SJSA1 (cell line): Measurements from ENCODE around the gene FAM120C. TPM values are rescaled to one million over a fixed set of nuclear protein-coding genes. Genes with fewer than 3 reads are reported as not detected.
A peak's percentile ranks its signal among the peaks of the same experiment; 100 is the strongest.

Experiments
- DNase-seq, 2 experiments: peaks; one replicate each; pipeline ENCODE4 v3.0.0-alpha.2; 2015 to 2020; ENCODE audit warnings: low spot score in 2 of 2, low read depth in 1 of 2
- H3K27ac ChIP-seq: fragments of 250-450 bp; sonication (Bioruptor Pico); 2 replicates; pipeline ENCODE4 v1.5.1; 2020; ENCODE audit warnings: mild to moderate bottlenecking, moderate library complexity
- H3K27me3 ChIP-seq: fragments of 250-450 bp; sonication (Bioruptor Pico); replicated peaks from 2 replicates; pipeline ENCODE4 v1.5.1; 2020; ENCODE audit warnings: mild to moderate bottlenecking, moderate library complexity
- H3K36me3 ChIP-seq: fragments of 250-450 bp; sonication (Bioruptor Pico); 2 replicates; pipeline ENCODE4 v1.5.1; 2020; ENCODE audit warnings: mild to moderate bottlenecking
- H3K4me1 ChIP-seq: fragments of 250-450 bp; sonication (Bioruptor Pico); replicated peaks from 2 replicates; pipeline ENCODE4 v1.6.1; 2021; ENCODE audit warnings: mild to moderate bottlenecking
- H3K4me3 ChIP-seq: fragments of 250-450 bp; sonication (Bioruptor Pico); 2 replicates; pipeline ENCODE4 v1.5.1; 2020; ENCODE audit warnings: mild to moderate bottlenecking
- H3K9me3 ChIP-seq: fragments of 250-450 bp; sonication (Bioruptor Pico); replicated peaks from 2 replicates; pipeline ENCODE4 v1.5.1; 2020; ENCODE audit warnings: mild to moderate bottlenecking
- total RNA-seq: library from RNA; depleted of rRNA; stranded (reverse); fragments of >200 nt; shearing (Covaris generic); gene quantifications from 2 replicates; pipeline ENCODE4 v1.2.3, GENCODE V29; 2014; rRNA removed

The FAM120C gene, protein sequence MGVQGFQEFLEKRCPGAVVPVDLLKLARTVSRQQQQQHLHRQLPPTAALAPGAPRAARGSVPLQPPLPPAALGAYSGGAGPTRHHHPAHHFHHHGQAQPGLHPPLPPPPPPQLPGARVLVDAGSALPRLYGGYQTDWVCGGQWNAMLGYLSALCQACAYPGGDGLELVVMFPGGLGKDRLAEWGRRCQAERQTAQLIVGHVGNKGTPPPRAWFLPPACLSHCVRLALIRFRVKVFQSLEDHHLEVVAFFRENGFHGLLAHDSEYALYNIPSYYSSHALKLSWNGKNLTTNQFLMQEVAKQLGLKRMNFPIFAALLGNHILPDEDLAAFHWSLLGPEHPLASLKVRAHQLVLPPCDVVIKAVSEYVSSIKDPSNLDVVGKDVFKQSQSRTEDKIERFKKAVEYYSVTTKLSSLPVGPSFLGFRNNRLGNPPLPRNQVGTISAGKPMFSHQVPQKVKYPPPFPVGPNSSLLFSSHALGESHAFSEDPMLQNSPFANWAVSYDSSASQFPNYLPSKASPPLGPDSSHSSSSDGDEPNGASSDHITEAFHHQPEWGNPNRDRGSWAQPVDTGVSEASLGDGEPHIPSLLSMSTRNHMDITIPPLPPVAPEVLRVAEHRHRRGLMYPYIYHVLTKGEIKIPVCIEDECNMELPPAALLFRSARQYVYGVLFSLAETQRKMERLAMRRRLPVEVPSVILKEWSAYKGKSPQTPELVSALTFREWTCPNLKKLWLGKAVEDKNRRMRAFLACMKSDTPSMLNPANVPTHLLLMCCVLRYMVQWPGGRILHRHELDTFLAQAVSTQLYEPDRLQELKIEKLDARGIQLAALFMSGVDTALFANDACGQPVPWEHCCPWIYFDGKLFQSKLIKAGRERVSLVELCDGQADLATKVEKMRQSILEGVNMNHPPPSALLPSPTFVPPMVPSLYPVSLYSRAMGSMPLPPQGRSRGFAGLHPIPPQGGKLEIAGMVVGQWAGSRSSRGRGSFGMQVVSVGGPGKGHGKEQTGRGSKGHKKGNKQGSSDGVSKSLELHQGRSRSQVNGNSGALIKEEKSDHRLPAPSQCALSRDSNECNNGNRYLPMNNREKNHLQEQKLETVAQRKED
- 2.1 and 4.4 TPM in 2 replicates for total RNA-seq

DNA sequence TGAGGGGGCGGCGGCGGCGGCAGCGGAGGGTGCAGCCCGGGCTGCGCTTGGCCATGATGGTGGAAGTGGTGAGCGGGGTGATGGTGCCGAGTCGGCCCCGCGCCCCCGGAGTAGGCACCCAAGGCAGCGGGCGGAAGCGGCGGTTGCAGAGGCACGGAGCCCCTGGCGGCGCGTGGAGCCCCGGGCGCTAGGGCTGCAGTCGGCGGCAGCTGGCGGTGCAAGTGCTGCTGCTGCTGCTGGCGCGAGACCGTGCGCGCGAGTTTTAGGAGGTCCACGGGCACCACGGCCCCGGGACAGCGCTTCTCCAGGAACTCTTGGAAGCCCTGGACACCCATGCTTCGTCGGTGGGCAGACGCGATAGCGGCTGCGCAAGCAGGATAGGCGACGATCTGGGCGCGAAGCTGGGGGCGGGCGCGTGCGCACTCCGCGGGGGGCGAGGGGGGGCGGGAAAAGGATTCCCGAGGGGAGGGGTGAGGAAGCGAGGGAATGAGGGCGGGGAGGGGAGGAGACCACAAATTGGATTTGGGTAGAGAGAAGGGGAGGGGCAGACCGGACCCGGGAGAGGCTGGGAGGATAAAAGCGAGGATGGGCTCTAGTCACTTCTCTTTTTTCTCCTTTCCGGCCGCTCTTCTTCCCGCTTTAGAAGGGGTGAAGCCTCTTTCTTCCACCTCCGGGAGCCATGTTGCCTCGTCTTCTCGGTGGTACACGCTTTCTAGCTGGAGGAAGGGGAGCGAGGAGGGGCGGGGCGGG lies at the start of gene FAM120C:
FAM120C (minus strand) TSS at position 391 of the 750 bp plus-strand sequence; CDS start at position 335, 56 bp downstream.
- H3K27me3 ChIP-seq, result no peaks in the 10 kb centered on the region
- H3K9me3 ChIP-seq, result no peaks in the 10 kb centered on the region
- peak; percentile 78 to 81 for DNase-seq
- peaks cover 32% of the 10 kb centered on the region for H3K4me1 ChIP-seq
- H3K4me3 ChIP-seq, result peak within 1 kb of the TSS; percentile 58
- peak within 1 kb of the TSS; percentile 46 for H3K27ac ChIP-seq
- peaks cover 5% of the 10 kb centered on the region; the same call in 1 of the 2 replicates for H3K36me3 ChIP-seq

DNA sequence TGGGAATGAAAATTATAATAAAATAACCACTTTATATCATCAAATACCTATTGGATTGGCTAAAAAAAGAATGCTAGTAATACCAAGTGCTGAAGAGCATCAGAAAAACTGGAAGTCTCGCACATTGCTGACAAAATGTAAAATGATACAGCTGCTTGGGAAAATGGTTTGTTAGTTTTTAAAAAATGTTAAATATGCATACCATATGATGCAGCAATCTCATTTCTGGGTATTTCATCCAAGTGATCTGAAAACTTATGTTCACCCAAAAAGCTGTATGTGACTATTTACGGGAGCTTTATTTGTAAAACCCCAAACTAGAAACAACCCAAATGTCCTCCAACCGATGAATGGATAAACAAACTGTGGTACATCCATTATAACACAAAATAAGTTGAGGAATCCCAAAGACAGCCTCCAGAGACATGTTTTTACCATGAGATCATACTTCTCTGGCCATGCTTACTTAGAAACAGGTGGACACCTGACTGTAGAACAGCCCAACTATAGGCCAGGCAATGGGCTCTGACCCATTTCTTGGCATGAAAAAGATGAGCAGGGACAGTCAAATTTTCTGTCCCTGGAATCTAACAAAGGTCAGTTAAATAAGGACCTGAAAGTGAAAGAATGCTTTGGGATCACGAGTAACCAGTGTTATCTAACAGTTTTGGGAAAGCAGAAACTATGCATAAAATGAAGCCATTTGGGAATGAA lies 47.5 kb upstream of the FAM120C start:
- no peaks in the 10 kb centered on the region for H3K36me3 ChIP-seq
- H3K4me3 ChIP-seq, result no peak overlapping the region
- H3K9me3 ChIP-seq, result no peaks in the 10 kb centered on the region
- DNase-seq, result no peak
- no peaks in the 10 kb centered on the region for H3K4me1 ChIP-seq
- no peak overlapping the region for H3K27ac ChIP-seq
- H3K27me3 ChIP-seq, result no peaks in the 10 kb centered on the region

DNA sequence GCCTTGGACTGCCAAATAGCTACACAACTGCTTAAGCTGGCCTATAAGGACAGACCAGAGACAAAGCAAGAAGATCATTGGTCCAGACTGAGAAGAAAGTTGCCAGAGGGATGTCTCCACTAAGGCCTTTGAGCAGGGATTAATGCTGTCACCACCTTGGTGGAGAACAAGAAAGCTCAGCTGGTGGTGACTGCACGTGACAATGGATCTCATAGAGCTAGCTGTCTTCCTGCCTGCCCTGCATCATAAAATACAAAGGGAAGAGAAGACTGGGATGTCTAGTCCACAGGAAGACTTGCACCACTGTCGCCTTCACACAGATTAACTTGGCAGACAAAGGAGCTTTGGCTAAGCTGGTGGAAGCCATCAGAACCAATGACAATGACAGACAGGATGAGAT lies 40.5 kb upstream of the FAM120C start:
- Histone ChIP-seq H3K27ac (no peak overlapping the region), H3K9me3 (no peaks in the 10 kb centered on the region), H3K27me3 (no peaks in the 10 kb centered on the region), H3K4me3 (no peak overlapping the region), H3K36me3 (no peaks in the 10 kb centered on the region), H3K4me1 (no peaks in the 10 kb centered on the region)
- DNase-seq, result no peak

DNA sequence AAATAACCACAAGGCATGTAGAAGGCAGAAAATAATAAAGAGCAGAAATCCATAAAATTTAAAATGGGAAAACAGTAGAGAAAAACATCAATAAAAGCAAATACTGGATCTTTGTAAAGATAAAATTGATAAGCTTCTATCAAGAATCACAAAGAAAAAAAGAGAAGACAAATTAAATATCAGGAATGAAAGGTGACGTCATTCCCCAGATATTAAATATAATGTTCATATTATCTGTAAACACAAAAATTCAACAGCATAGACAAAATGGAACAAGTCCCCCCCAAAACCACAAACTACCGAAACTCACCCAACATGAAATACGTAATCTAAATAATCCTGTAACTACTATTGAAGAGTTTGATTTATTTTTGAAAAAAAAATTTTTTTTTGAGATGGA lies 30.5 kb upstream of the FAM120C start:
- Histone ChIP-seq H3K9me3 (no peaks in the 10 kb centered on the region), H3K27ac (no peak overlapping the region), H3K4me1 (peaks cover 5% of the 10 kb centered on the region), H3K4me3 (no peak overlapping the region), H3K27me3 (no peaks in the 10 kb centered on the region), H3K36me3 (no peaks in the 10 kb centered on the region)
- no peak for DNase-seq

DNA sequence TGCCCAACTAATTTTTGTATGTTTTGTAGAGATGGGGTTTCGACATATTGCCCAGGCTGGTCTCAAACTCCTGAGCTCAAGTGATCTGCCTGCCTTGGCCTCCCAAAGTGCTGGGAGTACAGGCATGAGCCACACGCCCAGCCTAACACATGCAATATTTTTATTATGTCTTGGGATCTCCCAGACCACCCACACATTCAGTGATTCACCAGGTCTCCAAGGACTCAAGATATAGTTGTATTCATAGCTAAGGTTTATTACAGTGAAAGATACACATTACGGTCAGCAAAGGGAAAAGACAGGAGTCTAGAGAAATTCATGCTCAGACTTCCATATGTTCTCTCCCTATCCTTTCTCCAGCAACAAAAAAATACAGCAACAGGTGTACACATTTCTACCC lies 25.5 kb upstream of the FAM120C start:
- no peak overlapping the region for H3K4me3 ChIP-seq
- H3K27me3 ChIP-seq, result no peaks in the 10 kb centered on the region
- H3K4me1 ChIP-seq, result peaks cover 8% of the 10 kb centered on the region
- no peaks in the 10 kb centered on the region for H3K36me3 ChIP-seq
- peak overlapping the region; percentile 22; the same call in 1 of the 2 replicates for H3K27ac ChIP-seq
- H3K9me3 ChIP-seq, result no peaks in the 10 kb centered on the region
- DNase-seq, result peak; percentile 54 to 57

DNA sequence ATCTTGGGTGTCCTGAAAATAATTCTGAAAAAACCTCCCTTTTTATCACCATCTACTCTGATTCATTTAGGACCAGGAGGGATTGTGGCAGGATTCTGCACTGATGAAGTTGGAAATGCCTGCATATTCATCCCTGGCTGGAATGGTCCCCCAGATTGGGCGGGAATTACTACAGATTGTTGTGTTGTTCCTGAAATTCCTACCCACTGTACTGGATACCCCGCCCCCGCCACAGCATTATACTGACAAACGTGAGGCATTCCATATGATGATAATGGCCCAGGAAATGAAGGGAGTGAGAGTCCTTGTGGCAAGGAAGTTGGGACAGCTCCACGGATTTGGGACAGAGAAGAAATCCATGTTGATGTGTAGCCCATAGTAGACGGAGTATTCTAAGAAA lies 15.2 kb upstream of the FAM120C start:
- no peaks in the 10 kb centered on the region for H3K36me3 ChIP-seq
- H3K27ac ChIP-seq, result no peak overlapping the region
- H3K27me3 ChIP-seq, result no peaks in the 10 kb centered on the region
- no peaks in the 10 kb centered on the region for H3K4me1 ChIP-seq
- no peak overlapping the region for H3K4me3 ChIP-seq
- DNase-seq, result no peak
- no peaks in the 10 kb centered on the region for H3K9me3 ChIP-seq

DNA sequence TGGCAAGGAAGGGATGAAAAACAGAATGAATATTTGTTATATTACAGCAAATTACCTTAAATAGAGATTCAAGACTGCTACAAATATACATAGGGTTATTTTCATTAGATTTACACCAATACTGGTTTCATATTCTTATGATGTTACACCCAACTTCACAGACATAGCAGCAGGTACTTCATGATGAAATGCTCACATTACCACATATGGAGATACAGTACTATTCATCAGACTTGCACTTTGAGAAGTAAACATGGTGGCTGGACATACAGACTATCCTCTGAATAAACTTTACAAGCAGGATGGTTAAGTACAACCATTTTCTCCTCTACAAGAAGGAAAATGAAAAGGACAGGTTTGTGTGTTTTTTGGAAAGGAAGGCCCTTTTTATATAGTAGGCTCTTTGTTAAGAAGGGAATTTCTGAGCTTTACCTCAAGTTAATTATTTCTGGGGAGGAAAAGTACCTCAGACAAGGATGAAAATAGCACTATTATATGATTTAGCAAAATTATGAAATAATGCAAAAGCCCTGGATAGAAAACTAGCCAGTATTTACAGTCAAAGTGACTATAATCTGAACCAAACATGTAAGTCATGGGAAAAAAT lies 12.0 kb upstream of the FAM120C start:
- Histone ChIP-seq H3K36me3 (no peaks in the 10 kb centered on the region), H3K27ac (no peak overlapping the region), H3K4me3 (no peak overlapping the region), H3K4me1 (no peaks in the 10 kb centered on the region), H3K27me3 (no peaks in the 10 kb centered on the region), H3K9me3 (no peaks in the 10 kb centered on the region)
- DNase-seq, result no peak

DNA sequence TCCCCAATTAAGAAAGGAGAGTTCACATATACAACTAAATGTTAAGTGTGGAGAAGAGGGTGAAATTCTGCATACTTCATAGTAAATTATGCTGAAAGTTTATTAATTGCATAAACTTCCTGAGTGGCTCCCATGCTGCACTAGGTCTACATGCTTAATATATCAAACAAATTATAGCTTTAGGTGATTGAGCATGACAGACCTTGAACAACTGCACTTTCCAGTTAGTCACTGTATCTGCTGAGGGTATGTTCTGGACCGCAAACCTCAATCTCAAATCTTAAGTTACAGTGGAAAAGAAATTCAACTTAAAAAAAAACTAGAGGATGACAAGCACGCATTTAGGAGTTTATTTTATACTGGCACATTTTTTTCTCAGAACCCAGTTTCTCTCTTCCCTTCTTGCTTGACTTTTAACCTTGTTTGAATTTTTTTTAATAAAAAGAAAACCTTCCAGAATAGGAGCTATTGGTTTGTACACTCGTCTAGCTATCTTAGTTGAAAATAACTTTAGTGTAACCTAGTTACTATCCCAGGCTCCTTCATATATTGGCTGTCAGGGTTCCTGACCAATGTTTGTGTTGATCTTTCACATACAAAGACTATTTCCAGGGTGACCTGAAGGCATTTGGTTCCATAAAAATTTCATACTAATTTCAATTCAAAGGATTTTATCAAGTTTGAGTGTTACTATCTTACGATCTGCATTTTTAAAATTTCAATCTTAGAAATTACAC lies 10.2 kb upstream of the FAM120C start:
- H3K27ac ChIP-seq, result no peak overlapping the region
- DNase-seq, result no peak

DNA sequence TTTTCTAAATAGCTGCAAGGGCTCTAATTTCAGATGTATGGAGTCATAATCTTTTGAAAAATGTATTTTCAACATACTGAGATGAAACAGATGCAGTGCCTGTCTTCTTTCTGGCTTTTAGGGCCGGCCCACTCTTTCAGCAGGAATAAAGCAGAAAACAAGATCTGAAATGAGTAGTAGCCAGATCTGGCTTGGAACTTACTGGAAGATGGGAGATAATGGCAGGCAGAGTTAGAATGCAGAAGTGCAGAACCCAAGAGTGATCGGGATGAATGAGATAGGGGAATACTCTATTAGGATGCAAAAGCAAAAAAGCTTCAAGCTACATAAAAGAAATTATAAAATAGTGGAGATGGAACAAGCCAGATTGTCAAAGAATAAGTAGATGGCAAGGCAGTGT lies 1.4 kb upstream of the FAM120C start:
- H3K9me3 ChIP-seq, result no peaks in the 10 kb centered on the region
- no peak overlapping the region for H3K27ac ChIP-seq
- no peak for DNase-seq
- peaks cover 5% of the 10 kb centered on the region; the same call in 1 of the 2 replicates for H3K36me3 ChIP-seq
- H3K4me3 ChIP-seq, result no peak overlapping the region
- no peaks in the 10 kb centered on the region for H3K27me3 ChIP-seq
- H3K4me1 ChIP-seq, result peaks cover 21% of the 10 kb centered on the region

More for the DNA sequence above, 10.2 kb upstream of the FAM120C start:
- H3K4me3 ChIP-seq, result no peak overlapping the region
- H3K36me3 ChIP-seq, result no peaks in the 10 kb centered on the region
- H3K27me3 ChIP-seq, result no peaks in the 10 kb centered on the region
- no peaks in the 10 kb centered on the region for H3K4me1 ChIP-seq
- no peaks in the 10 kb centered on the region for H3K9me3 ChIP-seq

DNA sequence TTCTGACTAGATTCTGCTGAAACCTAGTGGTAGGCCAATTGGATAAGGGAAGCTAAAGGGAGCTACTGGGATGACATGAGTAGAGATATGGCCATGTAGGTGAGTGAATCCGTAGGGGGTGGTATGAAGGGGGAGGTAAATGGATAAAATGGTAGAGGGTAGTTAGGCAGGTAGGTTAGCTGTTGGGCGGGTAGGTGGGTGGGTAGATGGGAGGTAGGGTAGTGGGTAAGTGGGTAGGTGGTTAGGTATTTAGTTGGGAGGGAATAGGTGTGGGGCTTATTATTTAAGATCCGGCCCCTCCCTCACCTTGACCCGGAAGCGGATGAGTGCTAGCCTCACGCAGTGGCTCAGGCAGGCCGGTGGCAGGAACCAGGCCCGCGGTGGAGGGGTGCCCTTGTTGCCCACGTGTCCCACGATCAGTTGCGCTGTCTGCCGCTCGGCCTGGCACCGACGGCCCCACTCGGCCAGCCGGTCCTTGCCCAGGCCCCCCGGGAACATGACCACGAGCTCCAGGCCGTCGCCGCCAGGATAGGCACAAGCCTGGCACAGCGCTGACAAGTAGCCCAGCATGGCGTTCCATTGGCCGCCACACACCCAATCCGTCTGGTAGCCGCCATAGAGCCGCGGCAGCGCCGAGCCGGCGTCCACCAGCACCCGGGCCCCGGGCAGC lies 725 bp downstream of the FAM120C start:
- Histone ChIP-seq H3K27ac (peak overlapping the region; percentile 46), H3K4me3 (peak overlapping the region; percentile 58), H3K4me1 (peaks cover 37% of the 10 kb centered on the region), H3K36me3 (peaks cover 7% of the 10 kb centered on the region; the same call in 1 of the 2 replicates), H3K9me3 (no peaks in the 10 kb centered on the region), H3K27me3 (no peaks in the 10 kb centered on the region)
- peak; percentile 39 to 44 for DNase-seq

DNA sequence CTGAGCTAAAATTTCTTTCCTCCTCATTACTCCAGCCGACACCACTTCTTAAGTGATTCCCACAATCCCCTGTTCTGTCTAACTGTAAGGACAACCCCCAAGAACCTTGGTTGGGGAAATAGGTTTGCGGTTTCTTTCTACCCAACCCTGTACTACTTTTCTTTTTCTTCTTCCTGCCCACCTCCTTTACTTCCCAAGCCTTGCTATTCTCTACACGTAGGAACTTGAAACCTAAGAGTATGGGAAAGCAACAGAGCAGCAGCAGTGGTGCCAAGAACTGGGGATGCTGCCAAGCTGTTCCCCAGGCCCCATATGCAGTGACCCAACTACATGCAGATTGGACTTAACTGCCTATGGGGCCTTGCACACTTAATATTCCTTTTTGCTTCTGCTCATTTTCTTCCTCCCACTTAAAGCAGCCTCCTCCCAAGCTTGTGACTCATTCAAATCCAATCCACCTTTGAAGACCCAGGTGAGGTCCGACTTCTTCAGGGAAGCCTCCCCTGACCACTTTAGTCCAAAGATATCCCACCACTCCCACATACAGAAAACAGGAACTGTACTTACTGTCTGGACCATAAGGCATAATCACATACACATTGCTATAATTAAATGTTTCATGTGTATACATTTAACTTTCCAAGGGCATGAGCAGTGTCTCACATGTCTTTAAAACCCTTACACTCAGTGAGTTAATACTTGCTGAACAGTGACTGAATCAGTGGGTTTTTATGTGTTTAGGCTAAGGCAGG lies 1.7 kb downstream of the FAM120C start:
- Histone ChIP-seq H3K36me3 (peaks cover 13% of the 10 kb centered on the region; the same call in 1 of the 2 replicates), H3K27me3 (no peaks in the 10 kb centered on the region), H3K4me3 (peak overlapping the region; percentile 58), H3K9me3 (no peaks in the 10 kb centered on the region), H3K27ac (peak overlapping the region; percentile 49; the same call in 1 of the 2 replicates), H3K4me1 (peaks cover 41% of the 10 kb centered on the region)
- DNase-seq, result peak in 1 of 2 experiments; percentile 19
